Measurements from ENCODE around the gene EFNB3.

The EFNB3 gene

DNA sequence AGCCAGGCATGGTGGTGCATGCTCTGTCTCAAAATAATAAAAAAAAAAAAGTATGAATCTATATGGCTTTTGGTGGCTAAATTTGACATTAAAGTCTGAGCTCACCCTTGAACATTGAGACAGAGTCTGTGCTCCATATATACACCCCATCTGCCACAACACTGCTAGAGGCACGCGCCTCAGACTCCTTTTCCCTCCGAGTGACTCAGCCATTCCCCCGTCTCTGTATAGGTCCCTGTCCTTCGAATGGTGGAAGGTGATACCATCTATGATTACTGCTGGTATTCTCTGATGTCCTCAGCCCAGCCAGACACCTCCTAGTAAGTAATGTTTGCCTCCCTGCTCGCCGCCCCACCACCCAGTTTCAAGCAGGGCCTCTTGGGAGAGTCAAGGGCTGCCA, 4.5 kb upstream of the EFNB3 start:
- no peak for DNase-seq (ENCODE audit: low spot score)

DNA sequence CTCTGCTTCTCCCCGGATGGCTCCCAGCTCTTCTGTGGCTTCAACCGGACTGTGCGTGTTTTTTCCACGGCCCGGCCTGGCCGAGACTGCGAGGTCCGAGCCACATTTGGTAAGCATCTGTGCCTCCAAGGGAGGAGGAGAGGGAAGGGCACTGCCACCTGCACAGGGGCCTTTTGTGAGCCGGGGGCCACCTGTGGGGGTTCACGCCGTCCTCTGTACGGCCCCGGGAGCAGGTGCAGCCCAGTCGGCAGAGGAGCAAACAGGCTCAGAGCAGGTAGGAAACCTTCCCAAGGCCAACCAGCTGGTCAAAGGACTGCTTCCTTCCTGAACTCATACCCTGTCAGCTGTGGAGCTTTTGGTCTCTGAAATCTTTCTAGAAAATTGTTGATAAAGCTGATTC, 3.3 kb upstream of the EFNB3 start:
- no peak for DNase-seq (ENCODE audit: low spot score)

DNA sequence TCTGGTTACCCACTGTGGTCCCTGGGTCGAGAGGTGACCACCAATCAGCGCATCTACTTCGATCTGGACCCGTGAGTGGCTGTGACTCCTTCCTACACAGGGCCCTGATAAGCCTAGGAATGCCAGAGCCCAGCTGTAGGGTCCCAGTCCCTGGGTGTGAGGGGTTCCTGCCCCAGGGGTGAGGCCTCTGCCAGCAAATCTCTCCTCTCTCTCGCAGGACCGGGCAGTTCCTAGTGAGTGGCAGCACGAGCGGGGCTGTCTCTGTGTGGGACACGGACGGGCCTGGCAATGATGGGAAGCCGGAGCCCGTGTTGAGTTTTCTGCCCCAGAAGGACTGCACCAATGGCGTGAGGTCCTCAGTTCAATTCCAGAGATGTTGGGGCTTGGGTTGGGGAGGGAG, 2.2 kb upstream of the EFNB3 start:
- no peak for DNase-seq (ENCODE audit: low spot score)

DNA sequence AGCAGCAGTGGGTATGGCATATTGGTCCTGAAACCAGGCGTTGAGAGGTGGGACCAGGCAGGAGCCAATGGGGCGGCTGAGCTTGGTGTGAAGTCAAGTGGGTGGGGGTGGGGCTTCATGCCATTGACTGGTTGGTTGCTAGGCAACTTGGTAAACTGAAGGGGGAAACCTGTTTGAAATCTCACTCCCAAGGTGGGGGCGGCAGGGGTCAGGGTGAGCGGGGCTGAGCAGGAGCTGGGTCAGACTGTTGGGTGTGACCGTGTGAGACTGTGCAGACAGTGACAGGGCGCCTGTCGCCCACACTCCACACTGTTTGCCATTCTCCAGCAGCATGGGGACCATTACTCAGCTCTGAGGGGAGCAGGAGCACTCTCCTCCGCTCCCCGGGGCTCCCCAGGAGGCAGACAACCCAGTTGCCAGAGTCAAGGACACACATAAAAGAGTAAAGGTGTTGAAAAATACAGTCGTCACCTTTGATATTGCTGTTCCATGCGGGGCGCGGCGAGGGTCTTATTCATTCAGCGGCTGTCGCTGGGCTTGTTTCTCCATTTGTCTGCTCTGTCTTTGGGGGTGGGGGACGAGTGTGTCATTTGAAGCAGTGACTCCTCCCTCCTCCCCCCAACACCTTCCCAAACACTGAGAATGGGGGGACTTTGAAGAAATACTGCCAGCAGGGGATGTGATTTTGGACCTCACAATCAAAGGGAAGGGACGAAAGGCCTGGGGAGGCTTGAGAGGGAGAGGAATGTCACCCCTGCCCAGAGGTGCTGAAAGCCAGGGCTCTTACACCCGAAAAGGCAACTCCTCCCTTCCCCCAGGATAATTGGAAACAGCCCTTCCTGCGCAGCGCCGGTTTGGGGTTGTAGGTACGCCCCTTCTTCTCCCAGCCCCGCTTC, 1.2 kb upstream of the EFNB3 start:
- no peak for DNase-seq (ENCODE audit: low spot score)

DNA sequence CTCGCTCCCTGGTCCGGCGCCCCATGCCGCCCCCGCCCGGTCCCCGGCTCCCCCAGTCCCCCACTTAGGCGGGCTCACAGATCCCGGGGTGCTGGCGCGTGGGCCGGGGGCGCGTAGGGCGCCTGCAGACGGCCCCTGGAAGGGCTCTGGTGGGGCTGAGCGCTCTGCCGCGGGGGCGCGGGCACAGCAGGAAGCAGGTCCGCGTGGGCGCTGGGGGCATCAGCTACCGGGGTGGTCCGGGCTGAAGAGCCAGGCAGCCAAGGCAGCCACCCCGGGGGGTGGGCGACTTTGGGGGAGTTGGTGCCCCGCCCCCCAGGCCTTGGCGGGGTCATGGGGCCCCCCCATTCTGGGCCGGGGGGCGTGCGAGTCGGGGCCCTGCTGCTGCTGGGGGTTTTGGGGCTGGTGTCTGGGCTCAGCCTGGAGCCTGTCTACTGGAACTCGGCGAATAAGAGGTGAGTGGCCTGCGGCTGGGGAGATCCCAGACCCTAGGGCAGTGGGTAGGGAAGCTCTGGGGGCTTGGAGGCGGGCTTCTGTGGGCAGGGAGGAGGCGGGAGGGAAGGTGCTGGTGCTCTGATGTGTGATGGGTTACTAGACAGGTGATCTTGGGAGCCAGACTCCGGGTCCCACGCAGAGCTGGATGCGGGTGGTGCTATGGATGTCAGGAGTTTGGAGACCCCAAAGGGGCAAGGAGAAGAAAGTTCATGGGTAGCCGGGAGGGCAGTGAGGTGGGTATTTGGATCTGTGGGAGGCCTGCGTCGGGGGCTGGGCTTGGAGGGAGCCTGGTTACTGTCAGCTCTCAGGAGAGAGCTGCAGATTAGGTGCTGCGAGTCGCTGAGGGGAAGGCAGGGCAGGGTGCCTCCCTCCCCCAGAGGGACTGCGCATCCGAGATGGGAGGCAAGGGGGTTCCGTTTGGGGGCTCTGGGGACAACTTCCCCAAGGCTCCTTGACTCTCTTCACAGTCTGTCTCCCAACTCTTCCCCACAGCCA, 560 bp downstream of the EFNB3 start:
- no peak for DNase-seq (ENCODE audit: low spot score)

DNA sequence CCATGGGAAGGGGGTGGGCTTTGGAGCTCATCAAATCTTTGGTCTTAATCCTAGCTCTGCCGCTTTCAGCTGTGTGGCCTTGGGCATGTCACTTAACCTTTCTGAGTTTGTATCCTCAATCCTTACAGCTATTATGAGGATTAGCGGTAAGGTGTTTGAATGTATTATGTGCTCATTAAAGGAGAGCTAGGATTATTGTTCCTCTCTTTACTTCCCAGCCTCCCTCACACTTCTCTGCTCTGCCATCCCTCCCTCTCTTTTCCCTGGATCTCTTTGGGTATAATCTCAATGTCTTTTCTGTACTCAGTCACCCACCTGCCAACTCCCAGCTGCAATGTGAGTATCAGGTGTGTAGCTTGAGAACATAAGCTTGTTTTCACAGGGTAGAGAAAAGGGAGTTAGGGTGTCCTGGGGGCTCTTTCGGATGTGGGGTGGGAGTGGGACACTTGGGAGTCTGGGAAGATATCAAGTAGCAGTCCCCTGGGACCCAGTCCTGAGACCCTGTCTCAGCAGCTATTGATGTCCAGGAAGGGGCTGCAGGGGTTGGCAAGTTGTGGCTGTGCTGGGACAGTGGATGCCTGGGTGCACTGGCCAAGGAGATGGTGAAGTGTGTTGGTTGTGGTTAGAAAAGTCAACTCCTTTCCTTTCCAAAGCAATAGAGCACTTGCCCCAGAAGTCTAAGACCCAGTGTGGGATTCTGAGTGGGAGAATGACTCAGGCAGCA, 1.8 kb downstream of the EFNB3 start:
- no peak for DNase-seq (ENCODE audit: low spot score)

DNA sequence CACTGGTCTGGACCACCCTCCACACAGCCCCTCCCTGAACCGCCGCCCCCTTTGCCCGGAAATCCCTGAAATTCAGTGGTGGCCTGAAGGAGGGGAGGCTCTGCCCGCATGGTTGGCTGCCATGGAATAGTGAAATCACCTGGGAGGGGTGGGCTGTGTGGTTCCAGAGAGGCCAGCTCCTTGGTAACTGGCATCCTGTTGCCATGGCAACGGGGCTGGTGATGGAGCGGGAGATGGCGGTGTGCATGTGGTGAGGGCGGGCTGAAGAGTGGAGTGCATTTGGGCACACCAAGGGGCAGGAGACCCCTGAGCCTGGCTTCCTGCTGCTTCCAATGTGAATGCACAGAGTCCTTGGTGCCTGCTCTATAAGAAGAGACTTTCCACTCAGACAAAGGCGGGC, 2.4 kb downstream of the EFNB3 start:
- no peak for DNase-seq (ENCODE audit: low spot score)

DNA sequence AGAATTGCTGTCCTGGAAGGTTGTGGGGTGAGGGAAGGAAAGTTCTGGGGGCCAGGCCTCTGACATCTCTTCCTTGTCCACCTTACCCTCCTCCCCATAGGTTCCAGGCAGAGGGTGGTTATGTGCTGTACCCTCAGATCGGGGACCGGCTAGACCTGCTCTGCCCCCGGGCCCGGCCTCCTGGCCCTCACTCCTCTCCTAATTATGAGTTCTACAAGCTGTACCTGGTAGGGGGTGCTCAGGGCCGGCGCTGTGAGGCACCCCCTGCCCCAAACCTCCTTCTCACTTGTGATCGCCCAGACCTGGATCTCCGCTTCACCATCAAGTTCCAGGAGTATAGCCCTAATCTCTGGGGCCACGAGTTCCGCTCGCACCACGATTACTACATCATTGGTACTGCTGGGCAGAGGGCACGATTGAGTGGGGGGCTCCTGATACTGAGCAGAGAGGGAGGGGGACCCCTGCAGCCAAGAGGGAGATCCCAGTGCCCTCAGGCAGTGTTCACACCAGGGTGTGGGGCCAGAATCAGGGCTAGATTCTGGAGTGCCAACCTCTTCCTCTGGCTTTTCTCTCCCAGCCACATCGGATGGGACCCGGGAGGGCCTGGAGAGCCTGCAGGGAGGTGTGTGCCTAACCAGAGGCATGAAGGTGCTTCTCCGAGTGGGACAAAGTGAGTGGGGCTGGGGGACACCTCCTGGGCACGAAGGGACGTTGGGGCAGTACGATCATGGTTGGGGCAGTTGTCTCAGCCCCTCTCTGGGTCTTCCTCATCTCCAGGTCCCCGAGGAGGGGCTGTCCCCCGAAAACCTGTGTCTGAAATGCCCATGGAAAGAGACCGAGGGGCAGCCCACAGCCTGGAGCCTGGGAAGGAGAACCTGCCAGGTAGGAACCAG, 3.1 kb downstream of the EFNB3 start:
- no peak for DNase-seq (ENCODE audit: low spot score)

DNA sequence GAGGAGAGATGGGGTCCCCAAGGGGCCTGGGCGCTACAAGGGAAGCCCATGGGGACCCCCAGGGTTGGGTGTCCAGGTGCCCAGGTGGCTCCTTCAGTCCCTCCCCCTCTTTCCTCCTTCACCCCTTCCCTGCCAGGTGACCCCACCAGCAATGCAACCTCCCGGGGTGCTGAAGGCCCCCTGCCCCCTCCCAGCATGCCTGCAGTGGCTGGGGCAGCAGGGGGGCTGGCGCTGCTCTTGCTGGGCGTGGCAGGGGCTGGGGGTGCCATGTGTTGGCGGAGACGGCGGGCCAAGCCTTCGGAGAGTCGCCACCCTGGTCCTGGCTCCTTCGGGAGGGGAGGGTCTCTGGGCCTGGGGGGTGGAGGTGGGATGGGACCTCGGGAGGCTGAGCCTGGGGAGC, 4.0 kb downstream of the EFNB3 start:
- no peak for DNase-seq (ENCODE audit: low spot score)

DNA sequence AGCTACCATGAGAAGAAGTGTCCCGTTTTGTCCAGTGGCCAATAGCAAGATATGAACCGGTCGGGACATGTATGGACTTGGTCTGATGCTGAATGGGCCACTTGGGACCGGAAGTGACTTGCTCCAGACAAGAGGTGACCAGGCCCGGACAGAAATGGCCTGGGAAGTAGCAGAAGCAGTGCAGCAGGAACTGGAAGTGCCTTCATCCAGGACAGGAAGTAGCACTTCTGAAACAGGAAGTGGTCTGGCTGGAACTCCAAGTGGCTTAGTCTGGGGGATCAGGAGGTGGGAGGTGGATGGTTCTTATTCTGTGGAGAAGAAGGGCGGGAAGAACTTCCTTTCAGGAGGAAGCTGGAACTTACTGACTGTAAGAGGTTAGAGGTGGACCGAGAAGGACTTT, 5.3 kb downstream of the EFNB3 start:
- DNase-seq (ENCODE audit: low spot score): no peak

DNA sequence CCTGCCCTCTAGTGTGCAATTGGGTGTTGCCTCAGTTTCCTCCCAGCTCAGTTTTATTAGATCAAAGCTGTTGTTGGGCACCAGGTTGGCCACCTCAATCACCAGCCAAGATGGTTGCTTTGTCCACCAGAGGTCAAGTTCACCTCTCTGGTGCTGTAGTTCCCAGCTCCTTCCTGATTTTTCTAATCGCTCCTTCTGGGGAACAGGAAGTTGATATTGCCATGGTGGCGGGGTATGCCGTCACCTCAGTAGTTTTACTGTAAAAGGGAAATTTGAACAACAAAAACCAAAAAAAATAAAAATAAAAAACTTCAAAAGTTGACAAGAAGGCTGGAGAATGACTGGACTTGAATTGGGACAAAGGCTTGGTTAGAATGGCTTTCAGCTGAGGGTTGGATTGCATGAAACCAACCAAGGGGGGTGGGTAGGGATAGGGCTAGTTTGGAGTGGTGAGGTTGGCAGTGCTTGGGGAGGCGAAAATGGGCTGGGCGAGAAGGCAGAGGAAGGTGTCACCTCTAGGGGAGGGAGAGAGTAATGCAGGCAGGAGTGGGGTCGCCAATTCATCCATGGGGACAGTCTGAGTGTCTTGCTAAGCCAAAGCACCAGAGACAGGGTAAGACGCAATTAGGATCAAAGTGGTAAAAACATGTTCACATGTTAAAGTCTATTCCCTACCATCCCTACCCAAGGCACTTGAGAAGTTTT, 6.2 kb downstream of the EFNB3 start:
- DNase-seq (ENCODE audit: low spot score): no peak

DNA sequence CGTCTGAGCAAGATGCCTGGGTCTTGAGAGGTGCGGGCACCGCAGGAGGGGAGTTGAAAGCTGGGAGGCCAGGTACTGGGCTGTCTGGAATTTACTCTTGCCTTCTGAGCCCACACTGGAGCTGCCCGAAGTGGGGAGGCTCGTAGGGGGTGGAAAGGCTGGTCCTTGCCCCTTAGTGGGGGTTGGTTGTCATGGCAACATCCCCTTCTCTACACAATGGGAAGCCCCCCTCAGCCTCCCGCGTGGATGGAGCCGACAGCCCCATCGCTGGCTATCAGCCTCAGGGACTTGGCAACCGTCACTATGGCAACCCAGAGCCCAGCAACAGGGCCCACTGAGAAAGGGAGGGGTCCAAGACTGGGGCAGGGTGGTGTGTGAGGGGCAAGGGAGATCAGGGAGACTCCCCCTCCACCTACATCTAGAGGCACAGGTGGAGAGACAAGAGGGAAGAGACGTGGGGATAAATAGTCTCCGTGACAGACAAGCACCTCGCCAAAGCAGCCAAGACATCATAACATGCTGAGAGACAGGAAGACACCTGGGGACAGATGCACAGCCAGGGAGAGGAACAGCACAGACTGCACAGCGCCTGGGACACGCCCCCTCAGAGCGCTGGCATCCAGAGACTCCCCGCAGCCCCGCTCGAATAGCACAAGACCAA, 7.2 kb downstream of the EFNB3 start:
- no peak for DNase-seq (ENCODE audit: low spot score)

DNA sequence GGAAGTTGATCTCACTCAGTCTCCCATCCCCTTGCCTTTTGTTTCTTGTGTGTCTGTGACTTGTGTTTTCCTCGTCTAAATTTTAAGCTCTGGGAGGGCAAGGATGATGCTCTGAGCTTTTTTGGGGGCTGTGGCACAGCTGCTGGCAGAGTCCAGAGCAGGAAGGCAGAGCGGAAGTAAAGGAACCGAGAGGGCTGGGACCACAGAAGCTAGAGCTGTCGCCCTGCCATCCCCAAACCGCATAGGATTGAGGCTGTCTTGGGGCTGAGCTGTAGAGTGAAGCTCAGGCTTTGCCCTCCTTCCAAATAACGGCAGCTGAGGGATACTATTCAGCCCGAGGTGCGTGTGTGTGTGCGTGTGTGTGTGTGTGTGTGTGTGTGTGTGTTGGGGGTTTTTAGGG, 8.8 kb downstream of the EFNB3 start:
- DNase-seq (ENCODE audit: low spot score): no peak

DNA sequence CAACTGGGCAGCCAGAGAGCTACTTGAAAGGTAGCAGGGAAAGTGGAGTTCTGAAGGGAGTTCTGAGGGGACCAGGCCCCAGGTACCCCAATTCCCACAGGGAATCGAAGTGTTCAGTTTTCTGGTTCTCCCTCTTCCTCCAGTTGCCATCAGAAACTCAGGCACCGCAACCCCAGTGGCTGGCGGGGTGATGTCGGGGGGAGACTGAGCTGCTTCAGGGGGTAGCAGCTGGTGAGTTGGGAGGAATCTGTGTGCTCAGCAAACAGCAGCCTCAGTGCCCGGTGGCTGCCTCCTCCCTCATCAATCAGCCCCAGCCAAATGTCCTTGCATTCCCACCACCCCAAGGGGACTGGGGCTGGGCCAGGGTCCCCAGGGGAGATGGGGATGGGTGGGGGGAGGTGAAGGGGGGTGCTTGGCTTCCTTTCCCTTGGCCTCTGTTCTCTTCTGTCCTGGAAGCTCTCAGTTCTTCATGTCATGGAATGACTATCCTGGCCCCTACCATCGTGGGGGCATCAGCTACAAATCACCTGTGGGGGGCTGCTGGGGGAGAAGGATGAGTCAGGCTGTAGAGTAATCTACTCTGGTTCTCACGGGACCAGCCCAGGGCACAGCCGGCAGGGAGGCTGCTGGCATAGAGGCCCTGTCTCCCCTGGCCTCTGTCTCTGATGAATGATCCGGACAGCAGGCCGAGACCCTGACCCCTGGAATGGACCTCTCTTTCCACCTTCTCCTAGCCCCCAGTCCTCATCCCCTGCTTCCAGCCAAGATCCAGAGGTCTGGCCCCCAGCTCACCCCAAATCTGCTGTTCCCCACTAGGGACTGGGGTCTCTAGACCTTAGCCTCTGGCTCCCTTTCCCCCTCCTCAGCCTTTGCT, 10.0 kb downstream of the EFNB3 start:
- no peak for DNase-seq (ENCODE audit: low spot score)

DNA sequence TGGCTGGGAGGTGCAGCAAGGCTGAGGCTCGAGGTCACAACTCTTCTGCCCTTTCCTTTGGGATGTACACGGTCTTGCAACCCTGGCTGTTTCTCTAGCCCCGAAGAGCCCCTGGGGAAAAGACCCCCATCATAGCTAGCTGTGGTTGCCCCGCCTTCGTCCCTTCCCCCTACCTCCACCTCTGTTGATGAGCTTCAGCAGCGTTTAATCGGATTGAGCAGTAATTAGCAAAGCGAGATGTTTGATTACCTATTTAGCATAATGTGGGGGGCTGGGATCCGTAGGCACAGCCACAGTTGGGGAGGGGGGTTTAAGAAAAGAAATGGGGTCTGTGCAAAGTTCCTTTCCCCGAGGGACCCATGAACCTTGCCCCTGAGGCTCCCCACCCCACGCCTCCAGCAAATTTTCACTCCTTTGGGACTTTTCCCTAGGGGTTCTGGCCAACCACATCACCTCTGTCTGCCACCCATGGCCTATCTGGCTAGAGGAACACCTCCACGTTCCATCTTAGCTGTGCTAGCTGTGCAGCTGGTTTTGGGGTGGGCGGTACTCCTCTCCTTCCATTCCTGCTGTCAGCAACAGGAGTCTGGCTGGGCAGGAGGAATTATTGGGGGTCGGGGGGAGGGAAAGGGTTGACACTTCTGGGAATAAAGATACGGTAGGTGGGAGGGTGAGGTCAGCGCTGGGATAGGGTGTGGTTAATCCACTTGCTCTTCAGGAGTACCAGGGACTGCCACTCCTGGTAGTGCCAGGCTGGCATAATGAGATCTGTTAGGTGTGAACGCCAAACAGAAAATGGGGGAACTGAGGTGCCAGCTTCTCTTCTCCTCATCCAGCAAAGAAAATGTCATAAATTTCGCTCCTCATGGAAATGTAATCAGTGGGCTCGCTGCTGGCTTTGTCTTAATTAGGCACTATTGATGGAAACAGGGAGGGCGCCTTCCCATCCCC, 11.2 kb downstream of the EFNB3 start:
- no peak for DNase-seq (ENCODE audit: low spot score)

DNA sequence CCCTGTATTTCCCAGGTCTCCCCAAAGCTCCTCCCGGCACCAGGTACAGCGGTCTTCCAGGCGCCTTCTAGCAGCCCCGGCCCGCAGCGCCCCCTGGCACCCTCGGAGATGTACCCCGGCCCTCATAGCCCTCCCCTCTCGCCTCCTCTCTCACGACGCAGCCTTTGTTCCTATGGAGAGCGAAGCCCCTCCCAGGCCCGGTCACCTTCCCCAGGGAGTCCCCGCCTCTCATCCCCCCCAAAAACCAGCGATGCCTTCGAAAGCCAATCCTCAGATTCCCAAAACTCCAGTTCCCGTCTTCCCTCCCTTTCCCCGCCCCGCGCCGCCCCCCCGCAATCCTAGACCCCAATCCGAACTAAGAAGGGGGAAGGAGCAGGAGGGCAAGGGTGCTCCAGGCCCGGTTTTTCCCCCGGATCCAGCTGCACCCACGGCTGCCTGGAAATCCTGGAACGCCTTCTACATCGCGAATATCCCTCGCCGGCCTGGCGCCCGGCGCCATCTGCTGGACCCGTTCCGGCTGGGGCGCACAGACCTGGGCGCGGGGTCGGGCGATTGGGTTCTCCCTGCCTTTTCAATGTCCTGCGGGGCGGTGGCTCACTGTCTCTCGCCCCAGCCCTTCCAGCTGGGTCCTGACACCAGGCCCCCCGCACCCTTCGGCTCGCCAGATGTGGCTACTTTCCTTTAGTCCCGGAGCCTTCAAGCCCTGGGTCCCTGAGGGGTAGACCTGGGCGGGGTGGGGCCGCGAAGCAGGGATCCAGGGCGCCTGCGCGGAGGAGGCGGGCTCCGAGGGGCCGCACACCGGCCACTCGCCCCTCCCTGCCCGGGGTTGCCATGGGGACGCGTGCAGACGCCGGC, 12.1 kb downstream of the EFNB3 start, which contains the start of gene DNAH2:
Gene DNAH2, plus strand, starts transcription at position 844 of the 855 bp plus-strand sequence. CDS start 1,991 bp downstream, outside the sequence.
- peak; percentile 45 for DNase-seq (ENCODE audit: low spot score)
